Measurements from ENCODE around the gene ARHGEF11.

ARHGEF11 gene

GRCh38 chr1:156999596-157000320 is 45.8 kb downstream of the ARHGEF11 start:
- no peak for DNase-seq (ENCODE audit: low spot score)

- no peak for DNase-seq (ENCODE audit: low spot score)
Observed at GRCh38 chr1:156998840-156999500, 46.6 kb downstream of the ARHGEF11 start.

- DNase-seq (ENCODE audit: low spot score), result no peak
Observed at GRCh38 chr1:156998301-156998700, 47.2 kb downstream of the ARHGEF11 start.

DNA sequence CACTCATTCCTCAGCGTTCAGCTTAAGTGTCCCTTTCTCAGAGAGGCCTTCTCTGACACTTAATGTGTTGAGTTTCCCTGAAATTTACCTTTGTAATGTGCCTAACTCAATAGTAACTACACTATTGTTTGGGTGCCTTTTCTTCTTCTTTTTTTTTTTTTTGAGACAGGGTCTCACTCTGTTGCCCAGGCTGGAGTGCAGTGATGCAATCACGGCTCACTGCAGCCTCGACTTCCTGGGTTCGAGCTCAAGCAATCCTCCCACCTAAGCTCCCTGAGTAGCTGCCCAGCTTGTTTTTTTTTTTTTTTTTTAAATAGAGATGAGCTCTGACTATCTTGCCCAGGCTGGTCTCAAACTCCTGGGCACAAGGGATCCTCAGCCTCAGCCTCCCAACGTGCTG is 50.1 kb downstream of the ARHGEF11 start:
- DNase-seq (ENCODE audit: low spot score), result no peak

DNA sequence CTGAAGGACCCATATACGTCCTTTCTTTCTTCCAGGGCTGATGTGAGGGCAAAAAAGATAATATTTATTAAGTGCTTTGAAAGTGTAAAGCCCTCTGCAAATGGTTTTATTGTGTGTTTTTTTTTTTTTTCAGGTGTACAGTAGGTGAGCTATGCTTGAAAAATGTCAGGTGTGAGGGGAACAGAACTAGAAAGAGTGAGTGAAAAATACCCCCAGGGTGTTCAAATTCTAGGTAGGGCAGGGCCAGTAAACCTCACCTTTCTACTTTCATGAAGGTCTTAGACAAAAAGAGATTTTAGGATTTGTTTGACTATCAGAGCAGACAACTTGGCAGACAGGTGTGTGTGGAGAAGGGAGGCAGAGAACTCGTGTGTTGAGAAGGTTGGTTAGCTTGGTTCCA is 51.3 kb downstream of the ARHGEF11 start:
- DNase-seq (ENCODE audit: low spot score), result no peak

DNA sequence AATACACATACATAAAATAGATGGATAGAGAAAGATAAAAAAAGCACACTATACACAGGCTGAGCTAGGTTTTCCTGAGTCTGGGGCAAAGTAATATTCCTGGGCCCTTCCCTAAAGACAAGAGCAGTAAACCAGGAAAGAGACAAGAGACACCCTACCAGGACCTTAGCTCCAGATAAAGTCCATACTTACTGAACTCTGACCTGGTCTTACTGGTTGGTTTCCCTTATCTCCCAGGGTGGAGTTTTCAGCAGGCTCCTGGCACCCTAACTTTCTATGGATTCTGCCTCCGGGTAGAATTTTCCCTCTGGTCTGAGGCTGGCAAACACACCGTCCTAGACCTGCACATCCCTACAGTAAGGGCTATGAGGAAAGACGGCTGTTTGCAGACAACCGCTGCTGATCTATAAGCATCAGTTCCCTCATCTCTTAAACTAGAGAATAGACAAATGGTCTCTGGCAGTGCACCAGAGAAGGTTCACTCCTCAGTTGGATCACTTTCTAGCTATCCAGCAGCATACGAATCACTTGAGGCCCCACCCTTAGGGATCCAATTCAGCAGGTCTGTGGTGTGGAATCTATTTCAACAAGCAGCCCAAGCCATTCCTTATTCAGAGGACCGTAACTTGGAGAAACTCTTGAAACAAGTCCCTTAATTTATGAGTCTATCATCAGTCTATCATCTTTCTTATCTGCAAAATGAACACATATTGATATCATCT is 52.0 kb downstream of the ARHGEF11 start:
- DNase-seq (ENCODE audit: low spot score), result no peak

DNA sequence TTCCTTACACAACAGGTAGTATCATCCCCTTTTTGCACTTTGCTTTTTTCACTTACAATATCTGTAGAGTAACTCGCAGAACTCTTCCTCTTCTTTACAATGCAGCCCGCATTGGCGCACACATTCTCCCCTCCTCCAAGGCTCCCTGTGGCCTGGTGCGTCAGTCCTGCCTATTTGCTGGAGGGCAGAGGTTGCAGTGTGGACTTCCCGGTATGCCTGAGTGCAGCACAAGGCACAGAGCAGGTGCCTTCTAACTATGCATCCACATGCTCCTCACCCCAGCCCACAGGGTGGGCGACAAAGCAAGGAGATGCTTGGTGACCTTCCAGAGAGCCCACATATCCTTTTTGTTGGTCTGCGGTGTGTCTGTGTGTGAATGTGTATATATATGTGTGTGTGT is 53.3 kb downstream of the ARHGEF11 start:
- DNase-seq (ENCODE audit: low spot score), result no peak

DNA sequence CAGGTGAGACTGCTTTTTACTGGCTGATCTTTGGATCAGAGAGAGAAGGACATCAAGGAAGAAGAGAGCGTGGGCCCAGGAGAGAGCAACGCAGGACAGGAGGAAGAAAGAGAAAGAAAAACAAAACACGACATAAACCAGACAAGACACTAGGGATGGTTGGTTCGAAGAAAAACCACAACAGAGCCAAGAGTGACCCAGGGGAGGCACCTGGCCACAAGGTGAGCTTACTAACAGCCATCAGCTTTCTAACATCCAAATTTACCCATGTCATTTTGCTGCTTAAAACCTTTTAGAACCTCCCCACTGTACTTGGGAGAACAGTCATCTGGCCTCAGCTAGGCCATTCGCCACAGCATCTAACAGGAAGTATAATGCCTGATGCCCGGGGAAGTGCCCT is 57.8 kb downstream of the ARHGEF11 start:
- DNase-seq (ENCODE audit: low spot score), result no peak

DNA sequence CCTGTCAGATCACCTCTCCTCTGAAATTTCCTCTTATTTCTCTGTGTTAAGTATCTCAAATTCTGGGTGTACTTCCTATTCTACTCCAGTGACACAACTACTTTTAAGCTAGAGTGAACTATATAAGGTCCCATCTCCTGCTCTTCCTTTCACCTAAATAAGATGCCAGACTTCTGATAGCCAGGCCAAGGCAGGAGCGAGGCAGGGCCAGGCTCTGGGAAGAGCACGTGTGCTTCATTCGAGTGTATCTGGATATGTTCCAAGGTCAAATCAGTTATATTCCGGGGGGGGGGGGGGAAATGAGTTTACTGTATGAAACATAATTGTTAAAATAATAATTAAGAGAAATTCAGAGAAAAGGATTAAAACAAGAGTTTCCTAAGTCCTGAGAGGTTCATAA is 65.0 kb downstream of the ARHGEF11 start:
- DNase-seq (ENCODE audit: low spot score), result no peak

GRCh38 chr1:156975084-156975483 is 70.5 kb downstream of the ARHGEF11 start:
- no peak for DNase-seq (ENCODE audit: low spot score)

DNA sequence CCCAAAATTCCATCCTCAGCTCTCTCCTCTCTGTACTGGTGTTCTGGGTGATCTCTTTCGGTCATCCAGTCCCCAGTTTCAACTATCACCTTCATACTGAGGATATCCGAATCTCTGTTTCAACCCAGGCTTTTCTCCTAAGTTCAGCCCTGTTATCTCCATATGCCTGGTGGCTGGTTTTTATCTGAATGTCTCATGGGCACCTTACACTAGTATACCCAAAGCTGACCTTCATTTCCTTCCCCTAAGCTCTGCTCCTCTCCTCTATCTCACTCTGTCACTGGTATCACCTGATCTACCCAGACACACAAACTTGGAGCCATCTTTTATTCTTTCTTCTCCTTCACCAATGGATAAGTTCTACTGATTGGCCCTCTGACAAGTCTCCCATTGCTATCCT is 72.1 kb downstream of the ARHGEF11 start:
- no peak for DNase-seq (ENCODE audit: low spot score)

DNA sequence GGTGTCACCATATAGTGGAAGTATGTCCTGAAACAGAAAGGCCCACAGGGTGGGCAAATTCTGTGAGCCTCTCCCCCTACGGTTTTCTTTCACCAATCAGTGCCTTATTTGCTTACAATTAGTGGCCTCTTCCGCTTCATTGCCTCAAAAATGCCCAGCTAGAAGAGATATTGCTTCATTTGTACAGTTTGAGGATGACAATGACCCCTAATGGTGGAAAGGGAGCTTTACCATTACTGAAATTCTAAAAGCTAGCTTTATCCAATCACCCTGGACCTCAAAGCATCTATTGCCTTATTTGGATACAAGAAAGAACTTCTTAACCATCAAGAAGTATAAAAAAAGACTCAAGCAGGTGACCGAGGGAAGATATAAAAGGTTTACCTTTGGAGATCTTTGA is 75.5 kb downstream of the ARHGEF11 start:
- no peak for DNase-seq (ENCODE audit: low spot score)

DNA sequence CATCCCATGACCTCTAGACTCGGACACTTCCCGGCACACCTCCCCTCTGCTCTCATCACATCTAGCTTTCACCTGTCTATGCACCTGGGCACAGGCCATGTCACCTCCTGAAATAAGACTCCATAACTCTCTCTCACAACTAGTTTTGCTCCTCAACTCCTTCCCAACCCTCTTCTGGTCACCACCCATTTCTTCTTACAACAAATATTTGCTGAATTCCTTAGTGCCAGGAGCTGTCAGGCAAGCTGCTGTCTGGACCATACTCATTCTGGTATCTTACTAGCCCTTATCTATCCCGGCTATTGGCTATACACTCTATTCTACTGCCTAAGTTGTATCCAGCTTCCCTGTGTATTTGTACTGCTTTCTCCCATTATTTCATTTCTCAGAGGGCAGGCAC is 76.0 kb downstream of the ARHGEF11 start:
- no peak for DNase-seq (ENCODE audit: low spot score)

GRCh38 chr1:156964441-156964840 is 81.1 kb downstream of the ARHGEF11 start:
- DNase-seq (ENCODE audit: low spot score), result no peak

DNA sequence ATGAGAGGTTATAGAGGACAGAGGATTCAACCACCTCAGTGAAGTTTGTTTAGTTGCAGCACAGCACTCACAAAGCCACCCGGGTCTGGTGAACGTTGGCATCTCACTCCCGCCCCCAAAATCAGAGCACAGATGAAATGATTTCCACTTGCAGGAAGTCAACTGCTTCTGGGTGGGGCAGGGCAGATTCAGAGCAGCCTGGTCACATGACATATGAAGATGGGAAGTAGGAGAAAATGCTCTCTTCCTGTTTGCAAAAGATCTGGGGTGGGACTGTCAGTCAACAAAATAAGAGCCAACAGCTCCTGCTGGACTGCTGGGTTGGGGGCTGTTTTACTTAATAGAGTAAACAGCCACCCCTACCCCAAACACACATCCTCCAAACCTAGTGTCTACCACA is 81.9 kb downstream of the ARHGEF11 start:
- DNase-seq (ENCODE audit: low spot score), result no peak

DNA sequence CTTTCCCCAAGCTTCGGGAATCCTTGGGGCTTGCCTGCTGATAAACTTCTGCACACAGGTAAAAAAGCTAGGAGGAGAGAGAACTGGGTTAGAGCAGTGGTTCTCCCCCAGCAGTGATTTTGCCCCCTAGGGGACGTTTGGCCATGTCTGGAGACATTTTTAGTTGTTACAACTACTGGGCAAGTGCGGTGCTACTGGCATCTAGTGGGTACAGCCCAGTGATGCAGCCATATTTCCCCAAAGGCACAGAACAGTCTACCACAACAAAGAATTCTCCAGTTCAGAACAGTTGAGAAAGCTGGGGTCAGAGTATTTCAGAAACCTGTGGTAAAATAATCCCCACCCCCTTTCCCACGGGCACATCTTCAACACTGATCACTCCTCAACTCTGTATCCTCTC is 83.8 kb downstream of the ARHGEF11 start:
- DNase-seq (ENCODE audit: low spot score), result no peak

- DNase-seq (ENCODE audit: low spot score), result no peak
Observed at GRCh38 chr1:156959925-156960324, 85.6 kb downstream of the ARHGEF11 start.

- DNase-seq (ENCODE audit: low spot score), result no peak
Observed at GRCh38 chr1:156959414-156959813, 86.1 kb downstream of the ARHGEF11 start.

GRCh38 chr1:156958247-156958714 is 87.3 kb downstream of the ARHGEF11 start:
- no peak for DNase-seq (ENCODE audit: low spot score)

DNA sequence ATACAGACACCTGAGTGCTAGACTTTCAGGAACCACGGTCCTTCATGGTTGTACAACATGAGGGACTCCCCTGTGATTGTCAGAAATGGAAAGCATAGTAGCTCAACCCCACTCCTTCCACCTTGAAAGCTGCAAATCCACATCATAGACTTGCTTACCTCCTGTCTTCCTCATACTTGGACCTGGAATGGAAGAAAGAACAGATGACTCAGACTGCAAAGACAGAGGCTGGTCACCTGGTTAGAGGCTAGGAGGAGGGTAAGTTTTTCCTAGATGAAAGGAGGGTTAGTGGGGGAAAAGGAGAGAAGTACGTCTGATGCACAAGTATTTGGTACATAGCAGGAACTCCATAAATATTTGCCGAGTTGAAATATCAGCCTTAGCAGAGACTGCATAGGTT is 87.9 kb downstream of the ARHGEF11 start:
- DNase-seq (ENCODE audit: low spot score), result no peak

- no peak for DNase-seq (ENCODE audit: low spot score)
Observed at GRCh38 chr1:156956333-156956732, 89.2 kb downstream of the ARHGEF11 start.

DNA sequence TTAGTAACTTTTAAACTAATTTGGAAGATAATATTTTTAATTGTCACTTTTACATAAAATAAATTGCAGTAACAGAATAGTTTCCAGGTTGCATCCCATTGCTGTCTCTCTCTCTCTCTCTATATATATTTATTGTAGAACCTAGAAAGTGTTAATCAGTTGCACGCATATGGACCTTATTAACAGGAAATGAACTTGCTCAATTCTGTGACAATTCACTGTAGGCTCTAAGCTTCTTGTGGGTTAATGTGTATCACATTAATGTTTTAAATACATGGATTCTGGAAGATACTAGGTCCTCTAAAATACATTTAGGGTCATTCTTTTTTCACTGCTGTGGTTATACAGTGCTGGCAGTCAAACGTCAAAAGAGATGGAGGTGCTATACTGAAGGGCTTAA is 92.0 kb downstream of the ARHGEF11 start:
- DNase-seq (ENCODE audit: low spot score), result no peak

DNA sequence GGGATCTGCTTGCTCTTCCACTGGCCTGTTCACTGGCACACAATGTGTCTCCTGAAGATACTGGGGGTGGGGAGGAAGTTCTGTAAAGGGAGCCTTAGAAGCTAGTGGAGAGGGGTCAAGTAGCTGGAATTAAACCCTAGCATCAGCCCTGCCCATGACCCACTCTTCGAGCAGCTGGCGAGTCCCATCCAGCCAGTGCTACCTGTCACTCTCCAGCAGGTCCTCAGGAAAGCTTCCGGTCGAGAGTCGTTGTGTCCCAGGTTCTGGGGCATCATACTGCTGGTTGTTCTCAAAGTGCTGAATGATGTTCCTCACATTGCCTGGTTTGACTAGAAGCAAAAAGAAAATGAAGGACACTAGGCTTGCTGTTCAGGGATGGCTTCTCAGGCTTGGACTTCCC is 94.2 kb downstream of the ARHGEF11 start:
- no peak for DNase-seq (ENCODE audit: low spot score)
